K562 (cell line): ENCODE data around the gene B3GALT6. TPM values are rescaled to one million over a fixed set of nuclear protein-coding genes. Genes with fewer than 3 reads are reported as not detected.

ENCODE experiments used
- ATAC-seq: fragments of 200-7000 bp; cut with Tn5 transposase; 3 replicates; pipeline ENCODE4 v1.9.1; 2020; ENCODE audit warnings: moderate library complexity
- BruUV-seq: library from RNA; stranded (reverse); fragments of 400-500 nt; replicated peaks from 2 replicates; lab custom pipeline; 2021; lab: Mats Ljungman, UMichigan
- CTCF ChIA-PET: fragments of 300-600 bp; formaldehyde crosslinking; extraction: SDS; loops from one replicate; lab custom pipeline; 2021; ENCODE audit warnings: low intra/inter-chr PET ratio; lab: Yijun Ruan, JAX
- POLR2A ChIA-PET: fragments of 300-600, 350-650 bp; sonication (Branson Sonifier 250); formaldehyde crosslinking; extraction: SDS; loops from one replicate; lab custom pipeline; 2021; ENCODE audit warnings: antibody characterized with exemption, inconsistent platforms; lab: Yijun Ruan, JAX
- DNase-seq, 4 experiments: peaks; one replicate each; pipeline versions ENCODE4 v3.0.0 to v3.0.0-alpha.2; 2011 to 2018; ENCODE audit warnings: low spot score in 3 of 4, mixed read lengths in 3 of 4; ENCODE audit errors: extremely low read depth in 1 of 4
- FAIRE-seq: peaks from 2 replicates; lab custom pipeline; 2011; peaks lifted over from hg19 to GRCh38; lab: Jason Lieb, UNC
- H2AFZ ChIP-seq: 2 replicates; pipeline ENCODE4 v1.6.0; 2011; ENCODE audit warnings: low read depth, low read length, control low read depth, inconsistent platforms
- H3K27ac ChIP-seq: fragments of 200-600 bp; 3 replicates; pipeline ENCODE4 v1.8.0; 2011; ENCODE audit warnings: low read depth, mild to moderate bottlenecking, control low read depth, inconsistent platforms, low read length, moderate library complexity, mixed read lengths; ENCODE audit errors: extremely low read depth
- H3K27me3 ChIP-seq, 2 experiments: fragments of 300-600 bp in 1 of 2; 2 replicates in 1 of 2; 3 replicates in 1 of 2; pipeline versions ENCODE4 v1.6.0 to v1.8.0; 2011; ENCODE audit warnings: inconsistent platforms in 2 of 2, low read length in 2 of 2, mild to moderate bottlenecking in 1 of 2, mixed read lengths in 1 of 2, moderate library complexity in 1 of 2; ENCODE audit not compliant: control insufficient read depth in 2 of 2, insufficient read depth in 2 of 2
- H3K36me3 ChIP-seq: fragments of 300-600 bp; 3 replicates; pipeline ENCODE4 v1.8.0; 2011; ENCODE audit warnings: mild to moderate bottlenecking, low read length, inconsistent platforms; ENCODE audit not compliant: control insufficient read depth, insufficient read depth
- H3K4me1 ChIP-seq, 2 experiments: fragments of 200-600 bp in 1 of 2; replicated peaks in 1 of 2; 2 replicates in 1 of 2; 3 replicates in 1 of 2; pipeline versions ENCODE4 v1.5.1 to v1.8.0; 2011; ENCODE audit warnings: inconsistent platforms in 2 of 2, low read length in 2 of 2, mild to moderate bottlenecking in 1 of 2, mixed read lengths in 1 of 2, moderate library complexity in 1 of 2; ENCODE audit not compliant: control insufficient read depth in 2 of 2, insufficient read depth in 2 of 2
- H3K4me2 ChIP-seq: 2 replicates; pipeline ENCODE4 v1.6.1; 2011; ENCODE audit warnings: low read length, control low read depth, inconsistent platforms, mixed read lengths; ENCODE audit not compliant: insufficient read depth
- H3K4me3 ChIP-seq: fragments of 200-600 bp; sonication (generic), shearing (Covaris generic); 2 replicates; pipeline ENCODE4 v1.5.1; 2016; ENCODE audit warnings: control low read depth, inconsistent platforms
- H3K79me2 ChIP-seq: fragments of 200-600 bp; 3 replicates; pipeline ENCODE4 v1.8.0; 2011; ENCODE audit warnings: low read length, inconsistent platforms; ENCODE audit not compliant: control insufficient read depth, insufficient read depth
- H3K9ac ChIP-seq, 2 experiments: 2 replicates each; pipeline versions ENCODE4 v1.6.0 to v1.6.1; 2011; ENCODE audit warnings: low read depth in 2 of 2, low read length in 2 of 2, control low read depth in 1 of 2, inconsistent platforms in 1 of 2, mild to moderate bottlenecking in 1 of 2, mixed read lengths in 1 of 2; ENCODE audit not compliant: insufficient read depth in 1 of 2
- H3K9me1 ChIP-seq: one replicate; pipeline ENCODE4 v1.6.0; 2011; ENCODE audit warnings: inconsistent platforms, mild to moderate bottlenecking, low read length, moderate library complexity; ENCODE audit not compliant: control insufficient read depth, insufficient read depth
- H3K9me3 ChIP-seq: replicated peaks from 2 replicates; pipeline ENCODE4 v1.5.1; 2011; ENCODE audit warnings: low read depth, low read length, inconsistent platforms; ENCODE audit not compliant: control insufficient read depth, insufficient read depth
- H4K20me1 ChIP-seq: replicated peaks from 2 replicates; pipeline ENCODE4 v1.6.1; 2011; ENCODE audit warnings: low read length, inconsistent platforms, mixed read lengths; ENCODE audit not compliant: control insufficient read depth, insufficient read depth
- NR1H2 ChIP-seq: sonication (generic); formaldehyde crosslinking; IDR thresholded peaks from 2 replicates; pipeline ENCODE4 v1.4.0; 2020; ENCODE audit warnings: mild to moderate bottlenecking, missing genetic modification reagents
- ZBTB33 ChIP-seq: sonication (generic); formaldehyde crosslinking; IDR thresholded peaks from 2 replicates; pipeline ENCODE4 v1.8.1; 2023; ENCODE audit warnings: mild to moderate bottlenecking, missing genetic modification reagents
- WGBS: fragments of 100-300 bp; shearing (Covaris generic); methylation state at CpG from one replicate; pipeline ENCODE4 v1.1.6; 2016; ENCODE audit warnings: low coverage, mixed read lengths; ENCODE audit not compliant: insufficient coverage; ENCODE audit errors: missing lambda C conversion rate; 5-methylcytosine and 5-hydroxymethylcytosine counted together
- in situ Hi-C: fragments of 300-500 bp; cut with MboI; formaldehyde crosslinking; loops from 4 replicates; pipeline ENCODE4 v1.15.0; 2018; ENCODE audit warnings: inconsistent platforms, mixed read lengths
- intact Hi-C: fragments of 100-400 bp; cut with micrococcal nuclease; formaldehyde crosslinking; loops from 2 replicates; pipeline ENCODE4 v1.14.2; 2022
- polyA plus RNA-seq, 8 experiments: library from polyadenylated mRNA; depleted of rRNA in 4 of 8; stranded (reverse) in 5 of 8; unstranded in 3 of 8; fragments of >200 nt; fragmentation: Nextera tagmentation in 2 of 8; fragmentation: Illumina TruSeq in 1 of 8; extraction: Ambion mirVana in 2 of 8; extraction: Trizol in 1 of 8; gene quantifications; 2 replicates each; pipeline versions ENCODE4 v1.2.1 to v1.2.3, GENCODE V29; 2011 to 2014; ENCODE audit warnings: inconsistent platforms in 1 of 8, missing spikeins in 1 of 8
- total RNA-seq, 7 experiments: library from RNA; depleted of rRNA in 6 of 7; stranded (reverse); fragments of >200 nt in 6 of 7; fragmentation: Illumina TruSeq in 2 of 7; extraction: Trizol in 2 of 7; gene quantifications; 2 replicates each; pipeline versions ENCODE4 v1.2.1 to v1.2.3, GENCODE V29; 2011 to 2021; ENCODE audit warnings: low replicate concordance in 1 of 7

The B3GALT6 gene
- total and polyA plus RNA-seq, 9 of the 15 experiments (the other 6 are each of a cell fraction or from before 2014, with no cell fraction given), result 0.68 to 29.8 (median 9.9) TPM

DNA sequence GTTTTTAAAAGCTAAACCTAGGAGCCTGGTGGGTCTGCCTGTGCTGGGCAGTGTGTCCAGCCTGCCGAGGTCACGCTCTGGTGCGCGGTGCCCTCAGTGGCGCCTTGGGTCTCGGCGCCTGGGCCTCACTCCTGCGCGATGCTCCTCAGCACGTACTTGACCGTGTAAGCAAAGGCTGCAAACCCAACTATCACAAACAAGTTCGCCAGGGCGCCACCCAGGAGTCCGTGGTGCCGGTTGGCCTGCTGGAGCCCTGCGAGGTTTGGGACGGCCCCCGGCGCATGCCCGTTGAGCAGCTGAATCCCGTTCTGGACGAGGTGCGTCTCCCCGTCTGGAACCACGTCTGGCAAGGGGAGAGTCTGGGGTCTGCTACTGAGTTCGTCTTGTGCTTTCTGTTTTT is 23.0 kb downstream of the B3GALT6 start:
- CTCF ChIA-PET, result no interaction called here
- Histone ChIP-seq H3K36me3 (peaks cover 78% of the 10 kb centered on the region; the same call in 2 of the 3 replicates), H3K27me3 (no peaks in the 10 kb centered on the region), H3K4me1 (peaks cover 0 to 52% of the 10 kb centered on the region in 2 experiments; a peak in 2 of 5 replicates), H3K9me3 (no peaks in the 10 kb centered on the region), H3K9ac (peak overlapping the region in 1 of 2 experiments; percentile 31; a peak in 1 of 4 replicates), H4K20me1 (no peaks in the 10 kb centered on the region; the same call in 1 of the 2 replicates), H3K9me1 (no peaks in the 10 kb centered on the region), H3K27ac (no peak overlapping the region), H2AFZ (no peak overlapping the region), H3K79me2 (peaks cover 3% of the 10 kb centered on the region; the same call in 2 of the 3 replicates), H3K4me2 (no peak overlapping the region), H3K4me3 (no peak overlapping the region)
- FAIRE-seq (no peak), ATAC-seq (no peak), DNase-seq (no peak)
- in situ Hi-C loops, result no loop called here
- WGBS, result 95% methylated on average over 22 of the region's 26 CpGs
- TSS peak; percentile 72 for BruUV-seq
- POLR2A ChIA-PET, result interaction anchor here (0.7 to 1.7 kb wide), 5 partner anchors 9 to 175 kb away, joined by 3 to 4 read pairs (median 3); partner anchors contain the start of genes B3GALT6 and SDF4
- no peak for TF ChIP-seq NR1H2 (CRISPR knock-in tag)
- 0 out of 2 replicates have a peak, but pooled peaks have one; percentile 3 for TF ChIP-seq ZBTB33 (CRISPR knock-in tag)
- intact Hi-C loops, result no loop called here
